ENCODE results near the gene PCID2.

PCID2 gene

GRCh38 chr13:113187263-113187669, 21.2 kb downstream of the PCID2 start:
- peak; percentile 95 for DNase-seq (ENCODE audit: low spot score)

- DNase-seq (ENCODE audit: low spot score) = no peak
Observed at GRCh38 chr13:113186061-113186900, 22.2 kb downstream of the PCID2 start.

GRCh38 chr13:113184568-113185440, 23.7 kb downstream of the PCID2 start:
- no peak for DNase-seq (ENCODE audit: low spot score)

- no peak for DNase-seq (ENCODE audit: low spot score)
Observed at GRCh38 chr13:113183450-113184129, 24.9 kb downstream of the PCID2 start.

- DNase-seq (ENCODE audit: low spot score) = no peak
Observed at GRCh38 chr13:113182046-113182445, 26.4 kb downstream of the PCID2 start.

- DNase-seq (ENCODE audit: low spot score) = no peak
Observed at GRCh38 chr13:113179374-113180230, 28.9 kb downstream of the PCID2 start.

- no peak for DNase-seq (ENCODE audit: low spot score)
Observed at GRCh38 chr13:113178896-113179167, 29.6 kb downstream of the PCID2 start.

- DNase-seq (ENCODE audit: low spot score) = peak; percentile 95
Observed at GRCh38 chr13:113178070-113178895, 30.2 kb downstream of the PCID2 start.

- DNase-seq (ENCODE audit: low spot score) = no peak
Observed at GRCh38 chr13:113176822-113177221, 31.6 kb downstream of the PCID2 start.

GRCh38 chr13:113176280-113176679, 32.2 kb downstream of the PCID2 start:
- no peak for DNase-seq (ENCODE audit: low spot score)

GRCh38 chr13:113172419-113172926, 36.0 kb downstream of the PCID2 start:
- no peak for DNase-seq (ENCODE audit: low spot score)

GRCh38 chr13:113171250-113172125, 37.0 kb downstream of the PCID2 start:
- DNase-seq (ENCODE audit: low spot score) = no peak

- DNase-seq (ENCODE audit: low spot score) = no peak
Observed at GRCh38 chr13:113170511-113170910, 38.0 kb downstream of the PCID2 start.

GRCh38 chr13:113169277-113170272, 38.9 kb downstream of the PCID2 start:
- DNase-seq (ENCODE audit: low spot score) = no peak

- no peak for DNase-seq (ENCODE audit: low spot score)
Observed at GRCh38 chr13:113168211-113168610, 40.3 kb downstream of the PCID2 start.

- no peak for DNase-seq (ENCODE audit: low spot score)
Observed at GRCh38 chr13:113167575-113167974, 40.9 kb downstream of the PCID2 start.

GRCh38 chr13:113167155-113167554, 41.3 kb downstream of the PCID2 start:
- no peak for DNase-seq (ENCODE audit: low spot score)

GRCh38 chr13:113166681-113167080, 41.8 kb downstream of the PCID2 start:
- no peak for DNase-seq (ENCODE audit: low spot score)

Measured in hepatic stellate cell (primary cell).